ENCODE results near the gene TGM4. TPM values are rescaled to one million over a fixed set of nuclear protein-coding genes. Genes with fewer than 3 reads are reported as not detected.
"Not testable (repeated sequence)": the region's sequence is repeated elsewhere in the genome, so short reads cannot be mapped to it uniquely, and the experiment has no call there.

Gene TGM4
- total RNA-seq, 1 experiment from 2014 or later: not detected

DNA sequence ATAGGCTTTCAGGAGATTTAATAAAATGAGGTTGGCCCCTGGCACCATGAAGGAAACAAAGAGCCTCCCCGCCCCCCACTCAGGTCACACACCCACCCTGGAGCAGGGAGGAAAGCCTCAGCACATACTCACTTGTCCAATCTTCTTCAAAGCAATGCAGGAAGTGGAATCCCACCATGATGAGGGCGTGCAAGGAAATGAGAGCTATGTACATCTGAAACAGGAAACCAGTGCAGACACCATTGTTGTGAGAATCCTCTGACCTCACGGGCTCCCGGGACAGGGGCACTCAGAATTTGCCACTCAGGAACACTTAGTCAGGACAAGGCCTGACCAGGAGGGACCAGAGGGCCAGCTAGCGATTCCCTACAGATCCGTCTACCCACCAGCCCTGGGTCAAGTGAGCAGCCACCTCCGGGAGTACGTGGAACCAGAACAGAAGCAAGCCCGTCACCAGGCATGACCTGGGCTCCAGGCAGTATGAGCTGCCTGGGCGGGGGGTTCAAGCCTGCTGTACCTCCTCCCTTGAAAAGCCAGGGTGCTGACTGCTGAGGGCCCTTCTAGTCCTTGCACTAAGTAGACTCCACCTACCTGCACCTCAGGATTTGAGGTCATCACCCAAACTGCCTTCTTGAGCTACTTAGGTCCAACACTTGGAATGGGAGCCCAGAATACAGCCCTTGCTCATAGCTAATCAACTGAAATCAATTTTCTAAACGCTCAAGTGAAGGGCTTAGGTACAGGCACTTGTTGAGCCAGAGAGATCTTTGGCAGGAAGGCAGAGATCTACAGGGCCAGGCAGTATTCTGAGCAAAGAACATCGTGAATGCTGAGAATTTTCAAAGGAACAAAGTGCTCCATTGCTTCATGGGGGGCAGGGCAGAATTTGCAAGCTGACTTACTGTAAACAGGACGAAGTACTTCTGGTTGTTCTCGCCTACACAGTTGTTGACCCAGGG, 58.9 kb downstream of the TGM4 start:
- in situ Hi-C loops (cut with HindIII; ENCODE audit: low sequenced_read_pairs): no loop called here
- DNase-seq (ENCODE audit: low spot score): no peak

DNA sequence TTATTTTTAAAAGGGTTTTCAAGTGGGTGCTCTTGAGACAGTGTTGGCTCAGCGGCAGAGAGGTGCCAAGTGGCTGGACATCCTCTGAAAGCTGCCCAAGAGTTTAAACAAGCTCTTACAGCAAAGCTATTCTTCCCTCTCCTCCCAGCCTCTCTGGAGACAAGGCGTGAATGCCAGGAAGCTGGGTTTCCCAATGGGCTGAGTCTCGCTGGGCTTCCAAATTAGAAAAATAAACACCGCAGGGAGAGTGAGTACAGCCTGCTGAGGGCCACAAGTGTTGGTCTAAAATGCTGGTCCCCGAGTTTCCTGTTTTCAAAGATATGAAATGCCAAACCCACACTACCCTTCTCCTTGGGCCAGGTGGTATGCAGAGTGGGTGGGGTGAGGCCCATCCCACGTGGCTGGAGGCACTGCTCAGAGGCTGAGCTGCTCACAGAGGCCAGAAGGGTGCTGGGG, 65.2 kb downstream of the TGM4 start:
- DNase-seq (ENCODE audit: low spot score): peak; percentile 10
- in situ Hi-C loops (cut with HindIII; ENCODE audit: low sequenced_read_pairs): no loop called here

DNA sequence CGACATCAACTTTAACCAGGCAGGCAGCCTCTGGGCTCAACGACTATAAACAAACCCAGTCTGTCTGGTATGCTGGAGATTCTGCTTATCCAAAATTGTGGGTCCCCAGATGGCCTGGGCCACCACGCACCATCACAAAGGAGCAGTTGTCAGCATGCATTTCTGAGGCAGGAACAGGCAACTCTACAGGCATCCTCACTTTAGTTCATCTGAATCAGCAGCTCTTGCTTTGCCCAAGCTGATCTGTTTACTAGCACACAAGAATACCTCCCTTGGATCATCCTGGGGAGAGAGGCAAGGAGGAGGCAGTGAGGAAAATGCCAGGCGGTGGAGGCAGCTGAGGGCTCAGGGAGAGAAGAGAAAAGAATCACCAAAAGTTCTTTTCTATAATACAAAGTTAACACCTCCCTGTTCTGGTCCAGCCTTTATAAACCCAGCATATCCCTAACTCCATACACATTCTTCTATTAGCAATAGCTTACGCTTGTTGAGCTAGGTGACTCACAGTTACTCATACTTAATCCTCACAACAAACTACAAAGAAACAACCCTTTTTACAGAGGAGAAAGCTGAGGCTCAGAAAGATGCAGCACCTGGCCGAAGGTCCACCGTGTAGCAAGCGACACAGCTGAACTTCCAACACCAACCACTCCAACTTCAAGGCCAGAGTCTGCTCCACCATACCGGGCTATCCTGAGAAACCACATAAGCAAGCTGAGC, 68.0 kb downstream of the TGM4 start:
- no peak for DNase-seq (ENCODE audit: low spot score)
- in situ Hi-C loops (cut with HindIII; ENCODE audit: low sequenced_read_pairs): no loop called here

DNA sequence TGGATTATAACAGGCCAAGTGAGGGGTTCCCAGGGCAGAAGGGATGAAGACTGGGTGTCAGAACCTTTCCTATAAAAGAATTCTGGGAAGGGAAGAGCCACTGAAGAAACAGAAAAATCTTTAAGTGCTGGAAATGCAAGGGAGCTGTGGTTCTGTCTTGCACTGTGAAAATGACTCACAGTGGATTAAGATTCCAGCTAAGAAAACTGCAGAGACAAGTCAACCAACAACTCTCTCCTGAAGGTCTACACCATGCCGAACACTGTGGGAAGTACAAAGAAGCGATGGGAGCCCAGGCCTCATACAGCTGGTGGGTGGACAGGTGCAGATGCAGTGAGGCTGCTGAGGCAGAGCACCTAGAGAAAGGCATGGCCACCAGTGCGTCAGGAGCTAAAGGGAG, 73.8 kb downstream of the TGM4 start:
- DNase-seq (ENCODE audit: low spot score): no peak
- in situ Hi-C loops (cut with HindIII; ENCODE audit: low sequenced_read_pairs): no loop called here

DNA sequence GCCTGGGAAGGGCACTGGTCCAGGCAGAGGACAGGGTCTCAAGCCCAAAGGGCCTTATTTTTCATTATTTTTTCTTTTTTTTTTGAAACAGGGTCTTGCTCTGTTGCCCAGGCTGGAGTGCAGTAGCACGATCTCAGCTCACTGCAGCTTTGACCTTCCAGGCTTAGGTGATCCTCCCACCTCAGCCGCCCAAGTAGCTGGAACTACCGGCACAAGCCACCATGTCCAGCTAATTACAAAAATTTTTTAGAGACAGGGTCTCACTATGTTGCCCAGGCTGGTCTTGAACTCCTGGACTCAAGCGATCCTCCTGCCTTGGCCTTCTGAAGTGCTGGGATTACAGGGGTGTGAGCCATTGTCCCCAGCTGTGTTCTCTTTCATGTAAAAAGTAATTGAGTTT, 75.4 kb downstream of the TGM4 start:
- in situ Hi-C loops (cut with HindIII; ENCODE audit: low sequenced_read_pairs); DNase-seq (ENCODE audit: low spot score): not testable (repeated sequence)

DNA sequence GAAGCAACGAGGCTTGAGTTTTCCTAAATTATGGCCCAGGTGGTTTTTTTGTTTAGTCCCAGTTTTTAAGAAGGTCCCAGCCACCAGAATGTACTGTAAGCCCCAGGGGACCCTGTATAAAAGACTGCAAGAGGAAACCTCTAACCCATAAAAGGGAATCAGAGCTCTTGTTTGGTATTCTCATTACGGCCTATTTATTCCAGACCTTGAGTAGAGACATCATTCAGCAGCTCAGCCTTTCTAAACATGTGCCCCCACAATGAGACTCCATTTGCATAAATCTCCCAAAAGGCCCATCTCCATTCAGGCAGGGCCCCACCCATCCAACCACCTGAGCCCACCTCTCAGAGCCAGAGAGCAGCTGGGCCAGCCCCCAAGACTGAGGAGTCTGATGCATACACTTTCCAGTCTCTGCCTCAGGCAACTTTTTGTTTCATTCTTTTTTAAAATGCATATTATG, 75.9 kb downstream of the TGM4 start:
- no peak for DNase-seq (ENCODE audit: low spot score)
- in situ Hi-C loops (cut with HindIII; ENCODE audit: low sequenced_read_pairs): no loop called here

DNA sequence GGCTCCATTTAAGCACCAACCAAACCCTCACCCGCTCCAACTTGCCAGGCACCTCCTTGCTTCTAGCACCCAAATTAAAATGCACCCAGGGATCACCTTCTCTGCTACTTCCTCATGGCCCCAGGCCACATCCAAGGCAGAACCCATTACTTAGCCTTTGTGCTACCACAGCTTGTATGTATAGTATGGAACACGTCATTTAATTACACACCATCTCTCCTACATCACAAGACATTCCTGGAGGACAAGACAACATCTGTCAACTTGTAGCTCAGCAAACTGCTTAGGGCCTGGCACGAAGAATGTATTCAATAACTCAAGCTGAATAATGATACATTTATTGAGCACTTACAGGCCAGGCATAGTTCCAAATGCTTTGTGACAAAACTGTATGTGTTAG, 78.3 kb downstream of the TGM4 start:
- DNase-seq (ENCODE audit: low spot score): no peak
- in situ Hi-C loops (cut with HindIII; ENCODE audit: low sequenced_read_pairs): no loop called here

DNA sequence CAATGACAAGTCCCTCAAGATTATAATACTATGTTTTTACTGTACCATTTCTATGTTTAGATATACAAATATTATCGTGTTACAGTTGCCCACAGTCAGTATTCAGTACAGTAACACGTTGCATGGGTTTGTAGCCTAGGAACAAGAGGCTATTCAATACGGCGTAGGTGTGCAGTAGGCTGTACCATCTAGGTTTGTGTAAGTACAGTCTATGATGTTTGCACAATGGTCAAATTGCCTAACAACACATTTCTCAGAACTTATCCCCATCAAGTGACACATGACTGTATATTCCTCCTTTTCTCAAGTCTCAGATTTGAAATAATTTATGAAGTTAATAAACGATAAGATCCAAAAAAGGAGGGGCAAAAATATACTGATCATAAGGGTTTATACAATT, 79.9 kb downstream of the TGM4 start:
- DNase-seq (ENCODE audit: low spot score): no peak
- in situ Hi-C loops (cut with HindIII; ENCODE audit: low sequenced_read_pairs): no loop called here

DNA sequence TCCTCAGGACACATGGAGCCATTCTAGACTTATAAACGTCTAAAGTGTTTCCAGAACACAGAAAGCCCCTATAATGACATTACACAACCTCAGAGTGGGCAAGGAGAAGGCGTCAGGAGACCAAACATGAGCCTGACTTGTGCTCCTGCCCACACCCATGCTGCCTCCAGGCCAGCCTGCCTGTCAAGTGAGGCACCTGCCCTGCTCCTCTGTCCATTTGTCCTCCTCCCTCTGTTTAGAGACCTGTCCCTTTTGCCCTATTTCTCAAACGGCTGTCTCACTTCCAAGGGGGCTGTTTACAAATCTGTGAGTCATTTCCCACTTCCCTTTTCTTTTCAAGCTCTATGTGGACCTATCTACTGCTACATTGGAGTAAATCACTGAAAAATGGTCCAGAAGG, 80.6 kb downstream of the TGM4 start:
- no peak for DNase-seq (ENCODE audit: low spot score)
- in situ Hi-C loops (cut with HindIII; ENCODE audit: low sequenced_read_pairs): no loop called here

DNA sequence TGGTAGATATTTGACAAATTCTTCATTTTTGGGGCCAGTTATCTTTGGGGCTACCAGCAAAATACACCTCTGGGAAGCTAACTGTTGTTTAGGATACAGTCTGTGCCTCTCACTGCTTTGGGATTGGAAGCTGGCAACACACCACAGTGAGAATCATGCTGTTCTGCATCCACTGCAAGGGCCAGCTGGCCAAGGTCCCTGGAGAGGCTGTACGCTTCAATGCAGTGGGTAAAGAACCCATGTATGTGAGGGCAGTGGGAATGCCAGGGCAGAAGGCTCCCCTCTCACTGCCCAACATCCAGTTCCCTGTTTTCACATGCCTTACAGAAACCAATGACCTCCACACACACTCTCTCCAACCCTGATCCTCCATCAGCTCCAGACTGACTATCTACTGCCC, 81.5 kb downstream of the TGM4 start:
- DNase-seq (ENCODE audit: low spot score): peak; percentile 44
- in situ Hi-C loops (cut with HindIII; ENCODE audit: low sequenced_read_pairs): no loop called here

DNA sequence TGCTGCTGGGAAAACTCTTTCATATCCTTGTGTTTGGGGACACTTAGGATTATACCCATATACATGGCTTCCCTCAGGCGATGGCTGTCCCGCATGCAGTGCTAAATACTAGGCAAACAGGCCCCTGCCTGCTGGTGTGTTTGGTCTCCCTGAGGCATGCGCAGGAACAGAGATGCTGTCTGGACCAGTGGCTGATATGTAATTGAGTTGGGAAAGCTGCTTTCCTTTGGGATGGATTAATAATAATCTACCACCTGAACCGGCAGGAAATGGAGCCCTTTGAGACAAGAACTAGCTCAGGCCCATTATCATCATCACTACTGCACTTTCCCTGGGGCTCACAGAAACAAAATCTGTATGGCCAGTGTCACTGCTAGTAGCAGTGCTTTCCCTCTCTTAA, 83.6 kb downstream of the TGM4 start:
- DNase-seq (ENCODE audit: low spot score): no peak
- in situ Hi-C loops (cut with HindIII; ENCODE audit: low sequenced_read_pairs): no loop called here

DNA sequence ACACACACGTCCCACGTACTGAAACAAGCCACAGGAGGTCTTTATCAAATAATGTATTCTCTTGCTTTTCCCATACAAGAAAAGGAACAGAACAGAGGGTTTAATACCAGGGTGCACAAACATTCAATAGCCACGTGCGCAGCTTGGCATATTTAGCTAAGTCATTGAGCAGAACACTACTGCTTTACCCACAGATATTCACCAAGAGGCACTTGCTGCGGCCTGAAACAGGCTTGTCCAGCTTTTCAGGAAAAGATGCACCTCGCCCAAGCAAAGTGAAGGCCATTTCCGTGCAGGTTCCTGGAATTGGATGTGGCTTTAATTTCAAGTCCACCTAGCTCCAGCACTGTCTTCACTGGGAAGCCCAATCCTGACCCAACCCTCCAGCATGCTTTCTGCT, 84.0 kb downstream of the TGM4 start:
- in situ Hi-C loops (cut with HindIII; ENCODE audit: low sequenced_read_pairs): no loop called here

DNA sequence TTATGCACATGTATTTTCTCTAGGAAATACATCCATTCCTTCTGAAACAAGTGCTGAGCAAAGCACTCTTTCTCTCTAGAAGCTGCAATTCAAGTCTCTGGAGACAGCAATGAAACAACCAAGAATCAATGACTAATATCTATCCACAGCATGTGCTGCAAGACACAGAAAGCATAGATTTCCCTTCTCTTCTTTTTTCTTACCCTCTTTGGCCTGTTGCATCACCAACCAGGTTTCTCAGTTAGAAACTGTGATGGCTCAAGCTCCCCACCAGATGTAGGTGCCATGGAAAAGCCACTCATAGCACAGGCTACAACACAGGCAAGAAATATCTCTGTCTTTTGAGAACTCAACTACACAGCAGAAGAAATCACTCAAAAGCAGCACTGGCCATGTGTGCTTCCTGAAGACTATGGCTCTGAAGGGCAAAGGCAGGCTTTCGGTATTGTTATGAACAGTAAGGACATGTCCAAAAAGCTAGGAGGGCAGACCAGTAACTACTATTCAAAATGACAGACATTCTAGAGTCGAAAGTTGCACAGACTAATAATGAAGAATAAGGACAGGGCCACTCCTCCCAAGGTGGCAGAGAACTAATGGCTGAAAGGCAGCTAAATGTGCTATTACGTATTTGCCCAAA, 86.1 kb downstream of the TGM4 start:
- in situ Hi-C loops (cut with HindIII; ENCODE audit: low sequenced_read_pairs): no loop called here
- DNase-seq (ENCODE audit: low spot score): no peak

More for the DNA sequence above, 84.0 kb downstream of the TGM4 start:
- no peak for DNase-seq (ENCODE audit: low spot score)

DNA sequence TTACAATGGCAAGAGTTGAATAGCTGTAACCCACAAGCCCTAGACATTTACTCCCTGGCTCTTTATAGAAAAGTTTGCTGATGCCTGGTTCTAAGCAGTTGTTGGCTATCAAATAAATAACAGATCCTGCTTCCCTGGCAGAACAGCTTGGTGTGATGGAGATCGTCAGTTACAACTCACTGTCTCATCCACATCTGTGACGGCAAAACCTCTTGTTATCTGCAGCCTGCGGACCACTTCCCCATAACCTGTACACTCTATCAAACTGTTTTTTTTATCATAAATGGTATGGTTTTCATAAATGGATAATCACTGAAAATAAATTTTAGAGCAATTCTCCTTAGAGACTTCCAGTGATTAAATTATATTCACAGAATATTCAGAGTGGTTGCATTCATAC, 87.5 kb downstream of the TGM4 start:
- DNase-seq (ENCODE audit: low spot score): no peak
- in situ Hi-C loops (cut with HindIII; ENCODE audit: low sequenced_read_pairs): no loop called here

DNA sequence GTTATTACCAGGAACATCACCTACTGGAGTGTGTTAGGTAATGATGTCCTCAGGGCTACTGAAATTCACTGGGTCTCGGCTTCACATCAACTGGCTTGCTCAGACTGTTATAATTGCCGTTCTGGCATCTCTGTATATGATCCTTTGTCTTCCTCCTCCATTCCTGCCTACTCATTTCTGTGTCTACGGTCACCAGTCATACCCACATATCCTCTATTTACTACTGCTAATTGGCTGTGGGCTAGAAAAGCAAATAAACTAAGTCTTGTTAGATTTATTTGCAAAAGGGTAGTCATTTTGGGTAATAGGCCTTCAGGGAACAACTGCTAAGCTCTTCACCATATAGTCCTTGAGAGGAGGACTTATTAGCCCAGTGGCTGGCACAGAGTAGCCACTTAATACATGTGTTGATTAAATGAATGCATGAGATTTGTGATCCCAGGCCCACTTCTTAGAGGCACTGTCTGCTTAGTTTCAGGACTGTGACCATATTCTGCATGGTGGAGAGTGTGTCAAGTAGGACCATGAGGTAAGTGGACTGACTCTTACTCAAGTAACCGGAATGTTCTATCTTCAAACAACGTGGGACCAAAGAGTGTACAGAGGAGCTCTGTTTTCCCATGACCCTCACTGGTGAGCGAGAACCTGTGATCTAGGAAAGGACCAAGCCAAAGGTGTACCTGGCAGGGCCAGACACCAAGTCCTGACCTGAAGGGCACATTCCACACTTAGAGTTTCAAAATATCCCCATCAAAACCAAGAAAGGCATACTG, 88.4 kb downstream of the TGM4 start:
- DNase-seq (ENCODE audit: low spot score): no peak
- in situ Hi-C loops (cut with HindIII; ENCODE audit: low sequenced_read_pairs): no loop called here

DNA sequence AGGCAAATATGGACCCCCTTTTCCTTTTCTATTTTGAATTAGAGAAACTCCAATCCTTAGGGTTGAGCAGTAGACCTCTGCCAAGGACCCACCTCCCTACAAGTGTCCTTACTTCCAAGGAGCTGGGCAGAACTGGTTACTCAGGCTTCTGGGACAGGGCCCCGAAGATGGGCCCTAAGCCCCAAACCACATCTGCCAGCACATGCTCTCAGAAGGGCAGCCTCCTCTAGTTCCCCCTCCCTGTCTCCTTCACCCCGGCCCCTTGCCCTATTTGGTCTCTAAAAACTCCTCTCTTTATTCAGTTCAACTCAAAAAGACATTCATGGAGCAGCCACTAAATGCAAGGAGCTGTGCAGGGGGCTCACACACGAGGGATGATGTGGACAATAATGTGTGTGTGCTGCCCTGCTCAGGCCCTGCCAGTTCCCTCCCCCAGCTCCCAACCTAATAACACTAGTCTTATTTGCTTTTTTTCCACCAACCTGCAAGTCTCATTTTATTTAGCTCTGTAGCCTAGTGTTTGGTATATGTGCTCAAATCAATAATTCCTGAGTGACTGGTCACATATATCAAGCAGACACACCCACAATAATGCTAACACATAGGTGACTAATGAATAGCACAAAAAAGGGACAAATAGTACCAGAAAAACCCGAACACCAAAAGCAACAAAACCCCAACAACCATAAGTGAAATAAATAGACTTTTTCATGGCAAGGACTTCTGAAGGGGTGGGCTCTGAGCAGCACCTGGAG, 89.3 kb downstream of the TGM4 start:
- in situ Hi-C loops (cut with HindIII; ENCODE audit: low sequenced_read_pairs): no loop called here
- no peak for DNase-seq (ENCODE audit: low spot score)
